Right lobe of liver (tissue), 4 donors: ENCODE measurements around the gene CSNK2B.

ENCODE experiments used
- CTCF ChIP-seq, 4 donors: fragments of 200-600 bp in 3 of 4; fragments of 450-650 bp in 1 of 4; IDR thresholded peaks; one replicate each; pipeline versions ENCODE4 v1.5.1 to v1.8.0; 2016 to 2022; ENCODE audit warnings: antibody characterized with exemption in 4 of 4, mild to moderate bottlenecking in 2 of 4
- POLR2A ChIP-seq: fragments of 450-650 bp; IDR thresholded peaks from one replicate; pipeline ENCODE4 v1.6.1; 2017; ENCODE audit warnings: antibody characterized with exemption, mild to moderate bottlenecking
- donor health status: DM: no; HTN: no; CAD: no.
- donor health status: DM: no; HTN: no; CAD: no.
- donor health status: DM: no; HTN: yes; CAD: no.

DNA sequence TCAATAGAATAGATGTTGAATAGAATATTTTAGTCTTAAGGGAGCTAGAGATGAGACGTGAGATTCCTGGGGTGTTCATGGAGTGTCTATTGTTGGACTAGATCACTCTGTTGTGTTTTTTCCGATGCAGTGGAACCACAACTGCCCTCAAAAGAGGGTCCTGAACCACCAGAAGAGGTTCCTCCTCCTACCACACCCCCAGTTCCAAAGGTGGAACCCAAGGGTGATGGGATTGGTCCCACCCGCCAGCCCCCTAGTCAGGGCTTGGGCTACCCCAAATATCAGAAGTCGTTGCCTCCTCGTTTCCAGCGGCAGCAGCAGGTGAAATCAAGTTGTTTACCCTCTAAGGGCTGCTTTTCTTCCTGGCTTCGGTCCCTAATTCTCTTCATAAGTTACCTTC lies 36.9 kb upstream of the CSNK2B start:
- TF ChIP-seq CTCF (IDR thresholded peaks at IDR 0.05) (no peak), POLR2A (no peak)
